Uterus (tissue), 4 donors: ENCODE measurements around the gene CERS4. TPM values are rescaled to one million over a fixed set of nuclear protein-coding genes. Genes with fewer than 3 reads are reported as not detected.
"Not testable (repeated sequence)": the region's sequence is repeated elsewhere in the genome, so short reads cannot be mapped to it uniquely, and the experiment has no call there.

ENCODE experiments used
- DNase-seq, 2 donors: peaks; one replicate each; pipeline ENCODE4 v3.0.0-alpha.2; 2019 to 2020
- H3K27ac ChIP-seq, 2 donors: fragments of 200-600 bp; sonication (generic); 1 replicate in 1 of 2; 2 replicates in 1 of 2; pipeline ENCODE4 v1.5.1; 2016 to 2018
- H3K27me3 ChIP-seq, 2 donors: fragments of 200-600 bp; sonication (generic); one replicate each; pipeline ENCODE4 v1.5.1; 2018 to 2019; ENCODE audit warnings: control low read depth in 1 of 2
- H3K36me3 ChIP-seq, 2 donors: fragments of 200-600 bp; sonication (generic); one replicate each; pipeline ENCODE4 v1.5.1; 2019; ENCODE audit warnings: control low read depth in 1 of 2
- H3K4me1 ChIP-seq, 2 donors: fragments of 200-600 bp; sonication (generic); one replicate each; pipeline ENCODE4 v1.5.1; 2018 to 2019; ENCODE audit warnings: control low read depth in 1 of 2
- H3K4me3 ChIP-seq, 2 donors: fragments of 200-600 bp; sonication (generic); 1 replicate in 1 of 2; 2 replicates in 1 of 2; pipeline ENCODE4 v1.5.1; 2018 to 2019; ENCODE audit warnings: mild to moderate bottlenecking in 1 of 2
- H3K9me3 ChIP-seq, 2 donors: fragments of 200-600 bp; sonication (generic); one replicate each; pipeline ENCODE4 v1.5.1; 2019; ENCODE audit warnings: control low read depth in 1 of 2
- POLR2A ChIP-seq, 2 donors: fragments of 450-650 bp; IDR thresholded peaks; one replicate each; pipeline ENCODE4 v1.6.1; 2016; ENCODE audit warnings: antibody characterized with exemption in 2 of 2, mild to moderate bottlenecking in 1 of 2, moderate library complexity in 1 of 2
- intact Hi-C: fragments of 100-400 bp; cut with DNase I; formaldehyde crosslinking; loops from one replicate; pipeline ENCODE4 v1.15.1; 2023; ENCODE audit warnings: low total_unique reads
- total RNA-seq, 4 donors: library from RNA; depleted of rRNA in 3 of 4; stranded (reverse); fragments of >200 nt in 3 of 4; gene quantifications; one replicate each; pipeline versions ENCODE4 v1.1.0 to v1.2.4, GENCODE V29; 2014 to 2023
- TF ChIP-seq, protein P1 (sequence below), 4 experiments: fragments of 200-600 bp in 2 of 4; fragments of 450-650 bp in 2 of 4; sonication (generic) in 2 of 4; IDR thresholded peaks; one replicate each; pipeline ENCODE4 v1.5.1; 2016 to 2019; ENCODE audit warnings: antibody characterized with exemption in 4 of 4, mild to moderate bottlenecking in 2 of 4, moderate library complexity in 1 of 4
- donor health status: DM: yes; HTN: yes; CAD: no.

CERS4 gene
- total RNA-seq, 4 donors from 2014 or later, result 37.1 to 60.8 (median 38.7) TPM

DNA sequence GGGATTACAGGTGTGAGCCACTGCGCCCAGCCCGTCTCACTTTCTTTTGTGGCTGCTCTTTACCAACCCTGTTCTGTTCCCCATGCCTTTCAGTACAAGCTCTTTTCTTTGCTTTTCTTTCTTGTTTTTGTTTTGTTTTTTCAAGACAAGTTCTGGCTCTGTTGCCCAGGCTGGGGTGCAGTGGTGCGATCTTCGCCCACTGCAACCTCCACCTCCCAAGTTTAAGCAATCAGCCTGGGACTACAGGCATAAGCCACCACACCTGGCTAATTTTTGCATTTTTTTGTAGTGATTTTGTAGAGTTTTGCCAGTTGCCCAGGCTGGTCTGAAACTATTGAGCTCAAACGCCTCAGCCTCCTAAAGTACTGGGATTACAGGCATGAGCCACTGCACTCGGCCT is 3.7 kb downstream of the CERS4 start:
- Histone ChIP-seq H3K4me3 (no peak overlapping the region), H3K27ac (no peak overlapping the region), H3K4me1 (peaks cover 0 to 7% of the 10 kb centered on the region in 2 donors), H3K27me3 (no peaks in the 10 kb centered on the region), H3K9me3 (no peaks in the 10 kb centered on the region), H3K36me3 (no peaks in the 10 kb centered on the region)
- TF ChIP-seq, protein P1, sequence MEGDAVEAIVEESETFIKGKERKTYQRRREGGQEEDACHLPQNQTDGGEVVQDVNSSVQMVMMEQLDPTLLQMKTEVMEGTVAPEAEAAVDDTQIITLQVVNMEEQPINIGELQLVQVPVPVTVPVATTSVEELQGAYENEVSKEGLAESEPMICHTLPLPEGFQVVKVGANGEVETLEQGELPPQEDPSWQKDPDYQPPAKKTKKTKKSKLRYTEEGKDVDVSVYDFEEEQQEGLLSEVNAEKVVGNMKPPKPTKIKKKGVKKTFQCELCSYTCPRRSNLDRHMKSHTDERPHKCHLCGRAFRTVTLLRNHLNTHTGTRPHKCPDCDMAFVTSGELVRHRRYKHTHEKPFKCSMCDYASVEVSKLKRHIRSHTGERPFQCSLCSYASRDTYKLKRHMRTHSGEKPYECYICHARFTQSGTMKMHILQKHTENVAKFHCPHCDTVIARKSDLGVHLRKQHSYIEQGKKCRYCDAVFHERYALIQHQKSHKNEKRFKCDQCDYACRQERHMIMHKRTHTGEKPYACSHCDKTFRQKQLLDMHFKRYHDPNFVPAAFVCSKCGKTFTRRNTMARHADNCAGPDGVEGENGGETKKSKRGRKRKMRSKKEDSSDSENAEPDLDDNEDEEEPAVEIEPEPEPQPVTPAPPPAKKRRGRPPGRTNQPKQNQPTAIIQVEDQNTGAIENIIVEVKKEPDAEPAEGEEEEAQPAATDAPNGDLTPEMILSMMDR (IDR thresholded peaks at IDR 0.05), result no peak
- TF ChIP-seq POLR2A (IDR thresholded peaks at IDR 0.05), result no peak
- DNase-seq, result no peak
- intact Hi-C loops, result no loop called here

DNA sequence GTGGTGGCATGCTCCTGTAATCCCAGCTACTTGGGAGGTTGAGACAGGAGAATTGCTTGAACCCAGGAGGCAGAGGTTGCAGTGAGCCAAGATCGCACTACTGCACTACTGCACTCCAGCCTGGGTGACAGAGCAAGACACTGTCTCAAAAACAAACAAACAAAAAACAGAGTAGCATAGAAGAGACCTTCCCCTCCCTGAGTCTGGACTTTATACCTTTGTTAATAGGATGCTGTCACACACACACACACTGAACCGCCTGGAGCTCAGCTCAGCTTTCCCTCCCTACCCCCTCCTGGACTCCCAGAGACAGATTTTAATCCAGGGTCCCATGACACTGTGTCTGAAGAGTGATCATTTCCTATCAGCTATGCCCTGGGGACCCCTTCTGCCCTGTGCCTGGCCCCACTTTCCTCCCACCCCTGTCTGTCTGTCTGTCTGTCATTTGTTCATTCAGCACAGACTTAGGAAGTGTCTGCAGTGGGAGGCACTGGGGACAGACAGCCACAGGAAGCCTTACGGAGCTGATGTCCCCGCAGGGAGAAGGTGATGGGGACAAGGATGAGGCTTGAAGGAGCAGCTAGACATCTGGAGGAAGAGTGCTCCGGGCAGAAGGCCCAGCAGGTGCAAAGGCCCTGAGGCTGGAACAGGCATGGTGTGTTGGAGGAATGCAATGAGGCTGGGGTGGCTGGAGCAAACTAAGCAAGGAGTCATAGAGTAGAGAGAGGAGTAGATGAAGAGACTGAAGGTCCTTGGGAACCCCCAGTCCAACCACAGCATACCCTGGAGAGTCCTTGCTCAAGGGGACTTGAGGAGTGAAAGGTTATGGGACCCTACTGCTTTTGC is 4.9 kb downstream of the CERS4 start:
- no peaks in the 10 kb centered on the region for H3K36me3 ChIP-seq
- no peak overlapping the region for H3K27ac ChIP-seq
- no peaks in the 10 kb centered on the region for H3K9me3 ChIP-seq
- intact Hi-C loops, result no loop called here
- no peak for DNase-seq
- H3K4me1 ChIP-seq, result peaks cover 0 to 7% of the 10 kb centered on the region in 2 donors
- H3K27me3 ChIP-seq, result no peaks in the 10 kb centered on the region
- no peak overlapping the region for H3K4me3 ChIP-seq
- no peak for TF ChIP-seq POLR2A (IDR thresholded peaks at IDR 0.05)
- TF ChIP-seq, protein P1 (IDR thresholded peaks at IDR 0.05), result no peak

DNA sequence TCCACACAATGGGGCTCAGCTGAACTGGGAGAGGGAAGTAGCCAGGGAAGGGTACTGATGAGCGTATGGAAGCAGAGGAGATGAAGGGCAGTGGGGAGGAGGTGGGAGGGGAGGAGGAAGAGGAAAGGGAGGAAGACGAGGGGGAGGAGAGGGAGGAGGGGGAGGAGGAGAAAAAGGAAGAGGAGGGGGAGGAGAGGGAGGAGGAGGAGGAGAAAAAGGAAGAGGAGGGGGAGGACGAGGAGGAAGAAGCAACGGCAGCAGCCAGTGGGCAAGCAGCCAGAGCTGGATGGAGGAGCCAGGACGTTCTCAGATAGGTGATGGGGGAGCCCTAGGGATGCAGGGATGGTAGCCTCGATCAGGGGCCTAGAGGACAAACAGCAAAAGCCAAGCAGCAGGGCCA is 5.6 kb downstream of the CERS4 start:
- Histone ChIP-seq H3K36me3 (no peaks in the 10 kb centered on the region), H3K9me3 (no peaks in the 10 kb centered on the region), H3K4me3 (no peak overlapping the region), H3K27me3 (no peaks in the 10 kb centered on the region), H3K4me1 (peaks cover 0 to 7% of the 10 kb centered on the region in 2 donors), H3K27ac (no peak overlapping the region)
- no peak for DNase-seq
- TF ChIP-seq POLR2A (IDR thresholded peaks at IDR 0.05), result no peak
- TF ChIP-seq, protein P1 (IDR thresholded peaks at IDR 0.05), result no peak
- intact Hi-C loops, result no loop called here

- no peaks in the 10 kb centered on the region for H3K36me3 ChIP-seq
- H3K27ac ChIP-seq, result no peak overlapping the region
- peaks cover 0 to under 1% of the 10 kb centered on the region in 2 donors for H3K4me1 ChIP-seq
- intact Hi-C loops, result no loop called here
- no peaks in the 10 kb centered on the region for H3K27me3 ChIP-seq
- TF ChIP-seq POLR2A (IDR thresholded peaks at IDR 0.05), result no peak
- TF ChIP-seq, protein P1 (IDR thresholded peaks at IDR 0.05), result no peak
- no peak overlapping the region for H3K4me3 ChIP-seq
- DNase-seq, result no peak
- H3K9me3 ChIP-seq, result no peaks in the 10 kb centered on the region
These were observed 6.6 kb downstream of the CERS4 start for GRCh38 chr19:8215783-8216182.

DNA sequence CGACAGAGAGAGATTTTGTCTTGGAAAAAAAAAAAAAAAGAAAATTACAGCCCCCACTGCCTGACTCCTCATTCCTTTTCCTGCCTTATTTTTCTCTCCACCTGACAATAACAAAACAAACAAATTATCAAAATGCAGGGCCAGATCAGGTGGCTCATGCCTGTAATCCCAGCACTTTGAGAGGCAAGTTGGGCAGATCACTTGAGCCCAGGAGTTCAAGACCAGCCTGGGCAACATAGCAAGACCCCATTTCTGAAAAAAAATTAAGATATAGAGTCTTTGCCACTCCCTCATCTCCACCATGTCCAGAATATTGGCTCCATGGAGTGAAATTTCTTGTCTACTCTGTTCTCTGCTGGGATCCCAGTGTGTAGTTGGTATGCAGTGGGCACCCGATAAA is 7.2 kb downstream of the CERS4 start:
- no peak overlapping the region for H3K27ac ChIP-seq
- intact Hi-C loops, result no loop called here
- H3K36me3 ChIP-seq, result no peaks in the 10 kb centered on the region
- no peak overlapping the region for H3K4me3 ChIP-seq
- H3K4me1 ChIP-seq, result no peaks in the 10 kb centered on the region
- H3K27me3 ChIP-seq, result no peaks in the 10 kb centered on the region
- no peak for DNase-seq
- H3K9me3 ChIP-seq, result no peaks in the 10 kb centered on the region
- no peak for TF ChIP-seq POLR2A (IDR thresholded peaks at IDR 0.05)
- TF ChIP-seq, protein P1 (IDR thresholded peaks at IDR 0.05), result no peak

- H3K27ac ChIP-seq, H3K9me3 ChIP-seq, H3K4me3 ChIP-seq, intact Hi-C loops, H3K4me1 ChIP-seq, H3K36me3 ChIP-seq, DNase-seq, H3K27me3 ChIP-seq: not testable (repeated sequence)
These were observed 9.0 kb downstream of the CERS4 start for GRCh38 chr19:8218127-8218526.
